Testis (tissue), 3 donors: ENCODE results near the gene DQX1. TPM values are rescaled to one million over a fixed set of nuclear protein-coding genes. Genes with fewer than 3 reads are reported as not detected.
"Not testable (repeated sequence)": the region's sequence is repeated elsewhere in the genome, so short reads cannot be mapped to it uniquely, and the experiment has no call there.

Source experiments
- DNase-seq: peaks from one replicate; pipeline ENCODE4 v3.0.0-alpha.2; 2019
- H3K27ac ChIP-seq, 2 donors: fragments of 200-600 bp; sonication (generic); one replicate each; pipeline ENCODE4 v1.5.1; 2019
- H3K27me3 ChIP-seq: fragments of 200-600 bp; sonication (generic); one replicate; pipeline ENCODE4 v1.5.1; 2019
- H3K36me3 ChIP-seq: fragments of 200-600 bp; sonication (generic); one replicate; pipeline ENCODE4 v1.5.1; 2017; ENCODE audit warnings: low read depth; ENCODE audit errors: missing control alignments
- H3K4me1 ChIP-seq: fragments of 200-600 bp; sonication (generic); one replicate; pipeline ENCODE4 v1.5.1; 2019
- H3K4me3 ChIP-seq, 2 donors: fragments of 200-600 bp; sonication (generic); one replicate each; pipeline ENCODE4 v1.5.1; 2017 to 2019
- H3K9me3 ChIP-seq: fragments of 200-600 bp; sonication (generic); one replicate; pipeline ENCODE4 v1.5.1; 2017
- POLR2A ChIP-seq: fragments of 450-650 bp; IDR thresholded peaks from one replicate; pipeline ENCODE4 v1.6.1; 2017; ENCODE audit warnings: antibody characterized with exemption, mild to moderate bottlenecking, moderate library complexity
- WGBS, 2 donors: methylation state at CpG; one replicate each; pipeline ENCODE4 v1.1.5; 2018; 5-methylcytosine and 5-hydroxymethylcytosine counted together
- intact Hi-C: fragments of 100-400 bp; cut with DNase I; formaldehyde crosslinking; loops from one replicate; pipeline ENCODE4 v1.15.1; 2023; ENCODE audit warnings: low total_unique reads
- polyA plus RNA-seq: library from polyadenylated mRNA; stranded (reverse); fragments of 350-450 nt; fragmentation: Illumina TruSeq; extraction: RNeasy Lipid Tissue Mini Kit (QIAGEN cat#74804); gene quantifications from one replicate; pipeline ENCODE4 v1.2.3, GENCODE V29; 2014; ENCODE audit warnings: low read depth, low replicate concordance; ENCODE audit not compliant: insufficient read depth
- total RNA-seq, 2 donors: library from RNA; depleted of rRNA; stranded (reverse); fragments of >200 nt; gene quantifications; one replicate each; pipeline ENCODE4 v1.2.3, GENCODE V29; 2016
- TF ChIP-seq, protein P1 (sequence below), 3 experiments: fragments of 450-650 bp in 2 of 3; fragments of 200-600 bp in 1 of 3; sonication (generic) in 1 of 3; IDR thresholded peaks; one replicate each; pipeline ENCODE4 v1.5.1; 2016 to 2019; ENCODE audit warnings: antibody characterized with exemption in 3 of 3, mild to moderate bottlenecking in 2 of 3, moderate library complexity in 1 of 3

Gene DQX1
- total and polyA plus RNA-seq, 3 donors from 2014 or later: 0.43 to 0.86 TPM; not detected in 1

DNA sequence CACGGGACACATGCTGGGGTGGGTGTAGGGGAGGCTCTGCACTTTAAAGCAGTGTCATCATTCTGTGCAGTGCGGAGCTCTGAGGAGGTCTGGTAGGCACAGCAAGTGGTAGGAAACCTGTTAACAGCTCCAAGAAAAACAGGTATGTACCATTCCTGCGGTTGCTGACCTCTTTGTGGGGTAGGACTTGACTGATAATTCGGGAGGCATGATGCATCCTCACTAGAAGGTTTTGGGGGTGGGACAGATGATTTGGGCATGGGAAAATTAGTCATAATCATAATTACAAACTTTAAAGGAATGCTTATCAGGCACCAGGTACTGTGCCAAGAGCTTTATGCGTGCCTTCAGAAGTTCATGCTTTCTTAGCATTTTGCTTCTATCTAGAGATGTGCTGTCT, 38.2 kb upstream of the DQX1 start:
- Histone ChIP-seq H3K4me1 (peaks cover 4% of the 10 kb centered on the region), H3K9me3 (no peaks in the 10 kb centered on the region), H3K36me3 (no peaks in the 10 kb centered on the region), H3K4me3 (no peak overlapping the region), H3K27ac (no peak overlapping the region), H3K27me3 (no peaks in the 10 kb centered on the region)
- DNase-seq: no peak
- WGBS, 2 donors: 73 to 85% methylated on average over 5 of the region's 5 CpGs
- intact Hi-C loops: no loop called here
- no peak for TF ChIP-seq POLR2A
- TF ChIP-seq, protein P1, sequence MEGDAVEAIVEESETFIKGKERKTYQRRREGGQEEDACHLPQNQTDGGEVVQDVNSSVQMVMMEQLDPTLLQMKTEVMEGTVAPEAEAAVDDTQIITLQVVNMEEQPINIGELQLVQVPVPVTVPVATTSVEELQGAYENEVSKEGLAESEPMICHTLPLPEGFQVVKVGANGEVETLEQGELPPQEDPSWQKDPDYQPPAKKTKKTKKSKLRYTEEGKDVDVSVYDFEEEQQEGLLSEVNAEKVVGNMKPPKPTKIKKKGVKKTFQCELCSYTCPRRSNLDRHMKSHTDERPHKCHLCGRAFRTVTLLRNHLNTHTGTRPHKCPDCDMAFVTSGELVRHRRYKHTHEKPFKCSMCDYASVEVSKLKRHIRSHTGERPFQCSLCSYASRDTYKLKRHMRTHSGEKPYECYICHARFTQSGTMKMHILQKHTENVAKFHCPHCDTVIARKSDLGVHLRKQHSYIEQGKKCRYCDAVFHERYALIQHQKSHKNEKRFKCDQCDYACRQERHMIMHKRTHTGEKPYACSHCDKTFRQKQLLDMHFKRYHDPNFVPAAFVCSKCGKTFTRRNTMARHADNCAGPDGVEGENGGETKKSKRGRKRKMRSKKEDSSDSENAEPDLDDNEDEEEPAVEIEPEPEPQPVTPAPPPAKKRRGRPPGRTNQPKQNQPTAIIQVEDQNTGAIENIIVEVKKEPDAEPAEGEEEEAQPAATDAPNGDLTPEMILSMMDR (IDR thresholded peaks at IDR 0.05): no peak

DNA sequence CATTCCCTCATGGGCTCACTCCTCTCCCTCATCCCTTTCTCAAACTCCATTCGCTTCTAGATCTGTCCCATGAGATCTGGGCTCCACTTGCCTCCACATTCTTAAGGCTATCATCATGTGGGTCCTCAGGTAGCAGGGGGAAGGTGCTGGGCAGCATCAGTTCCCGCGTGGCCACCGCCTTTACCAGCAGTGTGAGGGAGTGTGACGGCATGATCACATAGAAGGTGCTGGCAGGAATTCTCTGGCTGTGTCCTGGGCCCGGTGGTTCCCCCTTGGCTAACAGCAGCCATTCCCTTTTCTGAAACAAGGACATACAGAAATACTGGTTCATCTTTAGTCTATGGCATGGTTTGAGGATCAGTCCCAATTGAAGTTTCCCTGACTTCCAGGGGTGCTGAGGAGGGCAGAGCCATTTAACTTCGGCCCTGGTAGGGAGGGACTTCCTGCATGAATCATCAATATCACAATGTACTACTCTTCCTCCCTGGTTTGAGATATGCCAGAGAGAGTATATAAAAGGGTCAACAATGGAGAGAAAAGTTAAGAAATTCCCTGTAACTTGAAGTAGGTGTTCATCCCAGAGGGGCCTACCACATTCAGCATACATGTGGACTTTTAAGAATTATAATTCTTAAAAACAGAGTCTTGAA, 36.2 kb upstream of the DQX1 start:
- WGBS, 2 donors: 81 to 84% methylated on average over 7 of the region's 7 CpGs
- no peaks in the 10 kb centered on the region for H3K36me3 ChIP-seq
- no peaks in the 10 kb centered on the region for H3K27me3 ChIP-seq
- no peaks in the 10 kb centered on the region for H3K9me3 ChIP-seq
- H3K27ac ChIP-seq: no peak overlapping the region
- no peak overlapping the region for H3K4me3 ChIP-seq
- intact Hi-C loops: no loop called here
- peaks cover 4% of the 10 kb centered on the region for H3K4me1 ChIP-seq
- DNase-seq: no peak
- TF ChIP-seq POLR2A: no peak
- TF ChIP-seq, protein P1 (IDR thresholded peaks at IDR 0.05): no peak

DNA sequence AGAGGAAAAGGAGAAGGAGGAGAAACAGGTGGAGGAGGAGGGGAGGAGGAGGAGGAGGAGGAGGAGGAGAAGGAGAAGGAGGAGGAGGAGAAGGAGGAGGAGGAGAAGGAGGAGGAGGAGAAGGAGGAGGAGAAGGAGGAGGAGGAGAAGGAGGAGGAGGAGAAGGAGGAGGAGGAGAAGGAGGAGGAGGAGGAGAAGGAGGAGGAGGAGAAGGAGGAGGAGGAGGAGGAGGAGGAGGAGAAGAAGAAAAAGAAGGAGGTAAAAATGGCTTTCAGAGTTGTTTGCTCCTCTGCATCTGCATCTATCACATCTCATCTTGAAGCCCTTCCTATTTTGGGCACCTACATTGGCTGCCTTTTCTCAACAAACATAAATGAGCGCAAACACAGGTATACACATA, 35.0 kb upstream of the DQX1 start:
- H3K27me3 ChIP-seq, H3K4me1 ChIP-seq, DNase-seq, H3K9me3 ChIP-seq, H3K27ac ChIP-seq, H3K4me3 ChIP-seq, intact Hi-C loops, H3K36me3 ChIP-seq: not testable (repeated sequence)
- 86 to 100% methylated on average over 1 of the region's 1 CpG for WGBS, 2 donors

DNA sequence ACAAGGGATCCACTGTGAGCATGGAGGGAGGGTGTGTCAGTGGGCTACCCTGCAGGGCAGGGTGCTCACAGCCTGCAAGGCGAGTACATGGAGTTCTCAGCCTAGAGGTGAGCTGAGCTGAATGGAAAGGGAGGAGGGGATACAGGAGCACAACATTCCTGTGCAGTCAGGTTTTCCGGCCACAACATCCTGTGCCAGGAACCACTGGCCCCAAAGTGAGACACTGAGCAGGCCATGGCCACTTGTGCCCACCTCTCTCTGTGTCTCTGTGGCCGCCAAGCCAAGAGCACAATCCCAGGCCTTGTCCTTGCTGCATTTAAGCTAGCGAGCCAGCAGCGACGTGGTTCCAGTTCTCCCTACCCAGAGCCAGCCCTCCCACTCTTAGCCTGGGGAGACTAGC, 34.6 kb upstream of the DQX1 start:
- Histone ChIP-seq H3K27ac (no peak overlapping the region), H3K36me3 (no peaks in the 10 kb centered on the region), H3K27me3 (no peaks in the 10 kb centered on the region), H3K9me3 (no peaks in the 10 kb centered on the region), H3K4me3 (no peak overlapping the region), H3K4me1 (peaks cover 4% of the 10 kb centered on the region)
- TF ChIP-seq, protein P1 (IDR thresholded peaks at IDR 0.05): no peak
- TF ChIP-seq POLR2A: no peak
- intact Hi-C loops: no loop called here
- DNase-seq: peak; percentile 38
- WGBS, 2 donors: 41 to 72% methylated on average over 5 to 6 of the region's 6 CpGs

DNA sequence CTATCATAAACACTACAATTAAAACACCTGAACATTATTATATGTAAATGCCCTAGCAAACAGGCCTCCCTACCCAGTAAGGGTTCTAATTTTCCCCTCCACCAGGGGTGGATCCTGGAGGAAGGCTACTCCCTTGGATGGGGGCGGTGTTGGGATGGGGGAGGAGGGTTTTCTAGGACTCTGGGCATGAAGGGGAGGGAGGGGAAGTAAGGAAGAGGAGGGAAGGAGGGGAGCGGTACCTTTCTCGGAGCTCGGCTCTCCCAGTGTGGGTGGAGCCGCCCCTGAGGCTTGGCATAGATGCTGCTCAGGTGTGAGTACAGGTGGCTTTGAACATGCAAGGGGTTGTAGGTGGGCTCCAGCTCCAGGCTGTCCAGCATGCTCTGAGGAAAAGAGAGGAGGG, 33.9 kb upstream of the DQX1 start:
- intact Hi-C loops: no loop called here
- Histone ChIP-seq H3K4me1 (peaks cover 4% of the 10 kb centered on the region), H3K27me3 (no peaks in the 10 kb centered on the region), H3K9me3 (no peaks in the 10 kb centered on the region), H3K36me3 (no peaks in the 10 kb centered on the region), H3K4me3 (no peak overlapping the region), H3K27ac (no peak overlapping the region)
- TF ChIP-seq, protein P1 (IDR thresholded peaks at IDR 0.05): no peak
- no peak for TF ChIP-seq POLR2A
- WGBS, 2 donors: 56 to 63% methylated on average over 5 of the region's 5 CpGs
- DNase-seq: no peak
